ENCODE data around the gene DAP. TPM values are rescaled to one million over a fixed set of nuclear protein-coding genes. Genes with fewer than 3 reads are reported as not detected.

The DAP gene
- total RNA-seq, 1 experiment from 2014 or later = 108 TPM

GRCh38 chr5:10681731-10682679, 79.0 kb downstream of the DAP start:
- H3K9me3 ChIP-seq (ENCODE audit: control insufficient read depth, insufficient read depth, low read depth, low read length) = no peaks in the 10 kb centered on the region
- no TSS peak for BruUV-seq (replicated peaks)
- H3K27me3 ChIP-seq (ENCODE audit: control insufficient read depth, insufficient read depth, low read length) = no peaks in the 10 kb centered on the region
- no peaks in the 10 kb centered on the region for H3K36me3 ChIP-seq (ENCODE audit: control insufficient read depth, insufficient read depth, low read length)
- ChIA-PET CTCF (no interaction called here), POLR2A (no interaction called here)
- H3K4me3 ChIP-seq (ENCODE audit: low read depth in 2 of 2, low read length in 2 of 2) = no peak overlapping the region
- H3K27ac ChIP-seq (ENCODE audit: low read length) = no peak overlapping the region
- TF ChIP-seq SIN3A (IDR thresholded peaks at IDR 0.05; ENCODE audit: borderline replicate concordance, insufficient read depth, low read depth, low read length) (no peak), CTCF (IDR thresholded peaks at IDR 0.05) (no peak), TCF7L2 (IDR thresholded peaks at IDR 0.05; ENCODE audit: low read depth, low read length) (no peak), POLR2AphosphoS5 (IDR thresholded peaks at IDR 0.05; ENCODE audit: low read depth, low read length) (no peak), REST (IDR thresholded peaks at IDR 0.05; ENCODE audit: insufficient read depth in 1 of 2, low read depth in 2 of 2, low read length in 1 of 2) (no peak)
- ATAC-seq (no peak), DNase-seq (ENCODE audit: low read depth, low spot score) (no peak)
- no peaks in the 10 kb centered on the region for H3K4me1 ChIP-seq (ENCODE audit: control insufficient read depth, insufficient read depth, low read length)
- in situ Hi-C loops (cut with HindIII; ENCODE audit: low pct_unique_long_range_greater_than_20kb, low sequenced_read_pairs) (no loop called here), intact Hi-C loops (cut with micrococcal nuclease; ENCODE audit: unreplicated experiment) (no loop called here)

- Histone ChIP-seq H3K27me3 (ENCODE audit: control insufficient read depth, insufficient read depth, low read length) (no peaks in the 10 kb centered on the region), H3K4me3 (ENCODE audit: low read depth in 2 of 2, low read length in 2 of 2) (no peak overlapping the region), H3K9me3 (ENCODE audit: control insufficient read depth, insufficient read depth, low read depth, low read length) (no peaks in the 10 kb centered on the region), H3K36me3 (ENCODE audit: control insufficient read depth, insufficient read depth, low read length) (no peaks in the 10 kb centered on the region), H3K27ac (ENCODE audit: low read length) (no peak overlapping the region), H3K4me1 (ENCODE audit: control insufficient read depth, insufficient read depth, low read length) (no peaks in the 10 kb centered on the region)
- no TSS peak for BruUV-seq (replicated peaks)
- in situ Hi-C loops (cut with HindIII; ENCODE audit: low pct_unique_long_range_greater_than_20kb, low sequenced_read_pairs) (no loop called here), intact Hi-C loops (cut with micrococcal nuclease; ENCODE audit: unreplicated experiment) (no loop called here)
- ChIA-PET CTCF (no interaction called here), POLR2A (no interaction called here)
- DNase-seq (ENCODE audit: low read depth, low spot score) (no peak), ATAC-seq (no peak)
- no peak for TF ChIP-seq REST (IDR thresholded peaks at IDR 0.05; ENCODE audit: insufficient read depth in 1 of 2, low read depth in 2 of 2, low read length in 1 of 2)
- no peak for TF ChIP-seq SIN3A (IDR thresholded peaks at IDR 0.05; ENCODE audit: borderline replicate concordance, insufficient read depth, low read depth, low read length)
These were observed 80.1 kb downstream of the DAP start for GRCh38 chr5:10680876-10681481.
